Measurements from ENCODE around the gene FRA10AC1. TPM values are rescaled to one million over a fixed set of nuclear protein-coding genes. Genes with fewer than 3 reads are reported as not detected.

The FRA10AC1 gene
- total RNA-seq, 4 donors from 2014 or later, result 6.0 to 25.2 (median 12.7) TPM

DNA sequence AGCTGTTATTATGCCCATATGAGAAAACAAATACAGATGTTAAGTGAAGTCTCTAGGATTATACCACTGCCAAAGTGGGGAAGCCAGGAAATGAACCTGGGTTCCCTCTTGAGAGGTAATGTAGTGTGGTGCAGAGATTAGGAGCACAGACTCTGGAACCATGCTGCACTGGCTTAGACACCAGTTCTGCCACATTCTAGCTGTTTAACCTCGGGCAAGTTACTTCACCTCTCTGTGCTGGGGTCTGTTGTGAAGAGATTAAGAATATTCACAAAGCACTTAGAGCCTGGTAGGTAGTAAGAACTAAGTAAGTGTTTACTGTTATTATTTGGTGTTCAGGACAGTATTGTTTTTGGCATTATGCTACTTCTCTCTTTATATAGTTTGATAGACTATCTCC is 48.2 kb downstream of the FRA10AC1 start:
- no peak for TF ChIP-seq CTCF (IDR thresholded peaks at IDR 0.05)
- ATAC-seq (ENCODE audit: low FRiP score) (no peak), DNase-seq (ENCODE audit: low spot score) (no peak)

DNA sequence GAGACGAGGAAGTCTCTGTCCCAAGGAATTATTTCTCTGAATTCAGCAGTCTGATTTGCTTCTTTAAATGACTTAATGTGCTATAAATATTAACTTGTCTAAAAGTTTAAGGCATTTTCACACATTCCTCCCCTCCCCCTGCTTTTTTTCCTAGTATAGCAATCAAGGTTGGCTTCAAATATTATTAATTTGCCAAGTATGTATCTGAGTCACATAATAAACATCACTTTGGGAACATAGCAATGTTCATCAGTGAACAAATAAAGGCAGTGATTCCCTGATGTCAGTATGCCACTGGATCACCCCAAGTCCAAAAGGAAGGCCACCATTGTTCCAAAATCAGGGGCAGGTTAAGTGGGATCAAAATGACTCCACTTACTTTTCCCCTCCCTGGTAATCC is 49.5 kb downstream of the FRA10AC1 start:
- no peak for ATAC-seq (ENCODE audit: low FRiP score)
- TF ChIP-seq CTCF (IDR thresholded peaks at IDR 0.05), result no peak
- DNase-seq (ENCODE audit: low spot score), result no peak

DNA sequence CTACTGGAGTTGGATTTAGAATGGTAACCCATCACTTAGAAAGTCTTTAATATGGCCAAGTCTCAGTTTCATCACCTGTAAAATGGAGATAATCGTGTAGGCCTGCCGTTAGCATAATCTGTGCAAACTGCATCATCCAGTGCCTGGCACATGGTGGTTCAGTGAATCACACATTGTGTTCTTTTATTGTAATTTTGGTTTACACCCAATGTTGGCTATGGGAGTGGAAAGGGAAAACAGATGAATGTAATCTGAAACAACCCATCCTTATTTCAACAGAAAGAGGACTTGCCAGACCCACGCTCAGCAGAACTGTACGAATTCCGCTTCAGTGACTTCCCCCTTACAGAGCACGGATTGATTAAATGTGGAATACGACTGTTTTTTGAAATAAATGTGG is 62.6 kb downstream of the FRA10AC1 start:
- ATAC-seq (ENCODE audit: low FRiP score) (no peak), DNase-seq (ENCODE audit: low spot score) (no peak)
- no peak for TF ChIP-seq CTCF (IDR thresholded peaks at IDR 0.05)

- no peak for TF ChIP-seq CTCF (IDR thresholded peaks at IDR 0.05)
- no peak for ATAC-seq (ENCODE audit: low FRiP score)
- no peak for DNase-seq (ENCODE audit: low spot score)
Observed at GRCh38 chr10:93630625-93631557, 71.5 kb downstream of the FRA10AC1 start.

- no peak for ATAC-seq (ENCODE audit: low FRiP score)
- no peak for TF ChIP-seq CTCF (IDR thresholded peaks at IDR 0.05)
- DNase-seq (ENCODE audit: low spot score), result no peak
Observed at GRCh38 chr10:93629647-93630305, 72.6 kb downstream of the FRA10AC1 start.

DNA sequence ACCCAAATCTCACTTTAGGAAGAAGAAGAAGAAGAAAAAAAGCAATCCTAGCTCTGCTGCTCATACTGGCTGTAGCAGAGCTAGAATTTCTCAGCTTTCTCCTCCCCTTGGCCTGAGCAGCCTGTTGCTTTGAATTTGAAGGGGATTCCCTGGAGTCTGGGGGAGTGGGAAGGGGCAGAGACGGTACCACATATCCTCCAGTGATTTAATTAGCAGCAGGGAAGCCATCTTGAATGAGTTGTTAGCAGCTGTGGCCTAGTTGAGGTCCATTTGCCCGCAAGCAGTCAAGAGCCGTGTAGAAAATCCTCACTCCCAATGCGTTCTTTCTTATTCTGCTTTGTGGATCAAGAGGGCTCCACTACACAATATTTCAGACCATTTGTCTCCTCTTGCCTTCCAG is 73.5 kb downstream of the FRA10AC1 start:
- no peak for DNase-seq (ENCODE audit: low spot score)
- no peak for ATAC-seq (ENCODE audit: low FRiP score)
- TF ChIP-seq CTCF (IDR thresholded peaks at IDR 0.05), result no peak

All from omental fat pad (tissue), 4 donors.